Spleen (tissue), 11 donors: Measurements from ENCODE around the gene ARHGAP30. TPM values are rescaled to one million over a fixed set of nuclear protein-coding genes. Genes with fewer than 3 reads are reported as not detected.

Experiments
- DNase-seq: peaks from one replicate; pipeline ENCODE4 v3.0.0-alpha.2; 2020
- H3K27ac ChIP-seq, 8 donors: fragments of 200-600 bp; sonication (generic) in 7 of 8; 1 replicate in 4 of 8; 2 replicates in 4 of 8; pipeline versions ENCODE4 v1.5.0 to v1.8.0; 2016 to 2021; ENCODE audit warnings: inconsistent platforms in 4 of 8, mild to moderate bottlenecking in 4 of 8, moderate library complexity in 1 of 8
- H3K27me3 ChIP-seq, 7 donors: fragments of 200-600 bp; sonication (generic) in 6 of 7; replicated peaks in 1 of 7; 1 replicate in 4 of 7; 2 replicates in 3 of 7; pipeline versions ENCODE4 v1.5.0 to v1.8.0; 2016 to 2021; ENCODE audit warnings: inconsistent platforms in 3 of 7, mild to moderate bottlenecking in 1 of 7
- H3K36me3 ChIP-seq, 6 donors: fragments of 200-600 bp; sonication (generic) in 5 of 6; 1 replicate in 4 of 6; 2 replicates in 2 of 6; pipeline versions ENCODE4 v1.5.0 to v1.8.0; 2016 to 2021; ENCODE audit warnings: inconsistent platforms in 2 of 6
- H3K4me1 ChIP-seq, 6 donors: fragments of 200-600 bp; sonication (generic) in 5 of 6; 1 replicate in 3 of 6; 2 replicates in 3 of 6; pipeline versions ENCODE4 v1.5.0 to v1.8.0; 2016 to 2021; ENCODE audit warnings: inconsistent platforms in 3 of 6
- H3K4me3 ChIP-seq, 8 donors: fragments of 200-600 bp; sonication (generic) in 7 of 8; 1 replicate in 4 of 8; 2 replicates in 4 of 8; pipeline versions ENCODE4 v1.5.0 to v1.8.0; 2016 to 2021; ENCODE audit warnings: inconsistent platforms in 4 of 8, mild to moderate bottlenecking in 4 of 8, moderate library complexity in 2 of 8
- H3K9me3 ChIP-seq, 8 donors: fragments of 200-600 bp; sonication (generic) in 7 of 8; 1 replicate in 4 of 8; 2 replicates in 4 of 8; pipeline versions ENCODE4 v1.5.0 to v1.8.0; 2016 to 2021; ENCODE audit warnings: inconsistent platforms in 4 of 8
- CTCF ChIP-seq, 11 experiments: fragments of 200-600 bp in 7 of 11; fragments of 450-650 bp in 4 of 11; sonication (generic) in 4 of 11; IDR thresholded peaks in 8 of 11; conservative IDR thresholded peaks in 3 of 11; 1 replicate in 7 of 11; 2 replicates in 4 of 11; pipeline versions ENCODE4 v1.4.0 to v1.8.0; 2016 to 2021; ENCODE audit warnings: antibody characterized with exemption in 11 of 11, inconsistent platforms in 4 of 11, mild to moderate bottlenecking in 1 of 11
- POLR2A ChIP-seq, 3 donors: fragments of 450-650 bp; IDR thresholded peaks; one replicate each; pipeline ENCODE4 v1.5.1; 2017; ENCODE audit warnings: antibody characterized with exemption in 3 of 3, mild to moderate bottlenecking in 1 of 3
- POLR2AphosphoS5 ChIP-seq, 3 donors: sonication (generic); formaldehyde crosslinking; IDR thresholded peaks; one replicate each; pipeline ENCODE4 v1.5.1; 2017; ENCODE audit warnings: antibody characterized with exemption in 3 of 3
- WGBS, 5 donors: extraction: QIAGEN DNeasy Blood & Tissue Kit in 3 of 5; methylation state at CpG; one replicate each; pipeline versions ENCODE4 v1.1.5 to v1.1.7; 2013 to 2018; 5-methylcytosine and 5-hydroxymethylcytosine counted together
- intact Hi-C: fragments of 100-400 bp; cut with DNase I; formaldehyde crosslinking; loops from one replicate; pipeline ENCODE4 v1.15.0; 2023; ENCODE audit warnings: low total_unique reads
- polyA plus RNA-seq, 3 donors: library from polyadenylated mRNA; stranded (reverse); fragments of 200-250 nt; gene quantifications; one replicate each; pipeline ENCODE4 v1.2.1, GENCODE V29; 2013
- total RNA-seq, 7 donors: library from RNA; depleted of rRNA in 3 of 7; stranded (reverse); fragments of >200 nt in 3 of 7; fragmentation: NEBNext Ultra II Directional in 4 of 7; extraction: Animal tissue kit (Norgen Biotek cat#: 25700) in 4 of 7; gene quantifications; one replicate each; pipeline versions ENCODE4 v1.1.0 to v1.2.1, GENCODE V29; 2016 to 2021
- donor health status: healthy with polysubstance abuse.
- donor health status: DM: no; HTN: no; CAD: no; lungs with moderate emphysema.
- donor health status: DM: no; HTN: no; CAD: no.
- donor health status: Bipolar disorder and iron deficiency.
- donor health status: healthy.
- donor health status: DM: no; HTN: no; CAD: no.
- donor health status: DM: yes; HTN: yes; CAD: no.

ARHGAP30 gene
- total and polyA plus RNA-seq, 10 donors: 28.8 to 145 (median 120) TPM

GRCh38 chr1:161098210-161099068 is 28.7 kb upstream of the ARHGAP30 start, which contains the start of gene KLHDC9:
Gene KLHDC9 (plus strand): TSS chr1:161098361. CDS start chr1:161098536, 175 bp downstream.
- 9 to 23% (median 11%) methylated on average over 29 to 71 of the region's 71 CpGs for WGBS, 5 donors
- peak; percentile 94 for DNase-seq
- no peak for TF ChIP-seq POLR2A (IDR thresholded peaks at IDR 0.05)
- TF ChIP-seq CTCF (IDR thresholded peaks at IDR 0.05 in 8 of 11, conservative IDR thresholded peaks at IDR 0.05 in 3 of 11): peak in 3 of 11 experiments; percentile 14 to 47 (median 25)
- TF ChIP-seq POLR2AphosphoS5 (IDR thresholded peaks at IDR 0.05): peak; percentile 32 to 76 (median 75)
- peak within 1 kb of the TSS; percentile 44 to 80 (median 58) for H3K4me3 ChIP-seq
- intact Hi-C loops: loop anchor here (5.0 to 10.0 kb wide), 2 partner anchors 54 to 101 kb away; partner anchors contain the start of gene USF1
- H3K27ac ChIP-seq: peak within 1 kb of the TSS; percentile 36 to 76 (median 65)
- H3K4me1 ChIP-seq: peaks cover 15 to 37% (median 32%) of the 10 kb centered on the region in 6 donors
- H3K9me3 ChIP-seq: no peaks in the 10 kb centered on the region
- H3K27me3 ChIP-seq: no peaks in the 10 kb centered on the region
- peaks cover 0 to 40% (median 26%) of the 10 kb centered on the region in 6 donors for H3K36me3 ChIP-seq

- WGBS, 5 donors: 10 to 36% (median 21%) methylated on average over 1 of the region's 1 CpG
- Histone ChIP-seq H3K36me3 (peaks cover 0 to 24% (median 16%) of the 10 kb centered on the region in 6 donors), H3K9me3 (no peaks in the 10 kb centered on the region), H3K4me3 (no peak overlapping the region), H3K4me1 (peaks cover 15 to 37% (median 32%) of the 10 kb centered on the region in 6 donors), H3K27me3 (no peaks in the 10 kb centered on the region), H3K27ac (peak overlapping the region in 3 of 8 donors; percentile 70 to 76 (median 71))
- no peak for DNase-seq
- intact Hi-C loops: loop anchor here (5.0 to 10.0 kb wide), 2 partner anchors 52 to 99 kb away; partner anchors contain the start of gene USF1
- TF ChIP-seq POLR2AphosphoS5 (IDR thresholded peaks at IDR 0.05) (no peak), CTCF (IDR thresholded peaks at IDR 0.05 in 8 of 11, conservative IDR thresholded peaks at IDR 0.05 in 3 of 11) (no peak), POLR2A (IDR thresholded peaks at IDR 0.05) (no peak)
Observed at GRCh38 chr1:161096530-161096929, 26.8 kb upstream of the ARHGAP30 start.

GRCh38 chr1:161096015-161096414 is 26.3 kb upstream of the ARHGAP30 start:
- DNase-seq: no peak
- H3K9me3 ChIP-seq: no peaks in the 10 kb centered on the region
- peaks cover 0 to 19% (median 11%) of the 10 kb centered on the region in 6 donors for H3K36me3 ChIP-seq
- H3K27me3 ChIP-seq: no peaks in the 10 kb centered on the region
- 62 to 89% (median 77%) methylated on average over 2 of the region's 2 CpGs for WGBS, 5 donors
- no peak for TF ChIP-seq CTCF (IDR thresholded peaks at IDR 0.05 in 8 of 11, conservative IDR thresholded peaks at IDR 0.05 in 3 of 11)
- no peak for TF ChIP-seq POLR2A (IDR thresholded peaks at IDR 0.05)
- TF ChIP-seq POLR2AphosphoS5 (IDR thresholded peaks at IDR 0.05): no peak
- H3K4me3 ChIP-seq: no peak overlapping the region
- intact Hi-C loops: loop anchor here (5.0 to 10.0 kb wide), 2 partner anchors 51 to 99 kb away; partner anchors contain the start of gene USF1
- peak overlapping the region in 1 of 8 donors; percentile 76 for H3K27ac ChIP-seq
- H3K4me1 ChIP-seq: peaks cover 15 to 37% (median 32%) of the 10 kb centered on the region in 6 donors

- Histone ChIP-seq H3K27ac (no peak overlapping the region), H3K36me3 (peaks cover 0 to 11% (median 3%) of the 10 kb centered on the region in 6 donors), H3K4me1 (peaks cover 15 to 37% (median 32%) of the 10 kb centered on the region in 6 donors), H3K9me3 (no peaks in the 10 kb centered on the region), H3K27me3 (no peaks in the 10 kb centered on the region), H3K4me3 (no peak overlapping the region)
- intact Hi-C loops: loop anchor here (5.0 to 10.0 kb wide), 2 partner anchors 50 to 98 kb away; partner anchors contain the start of gene USF1
- TF ChIP-seq CTCF (IDR thresholded peaks at IDR 0.05 in 8 of 11, conservative IDR thresholded peaks at IDR 0.05 in 3 of 11): no peak
- TF ChIP-seq POLR2A (IDR thresholded peaks at IDR 0.05): no peak
- no peak for TF ChIP-seq POLR2AphosphoS5 (IDR thresholded peaks at IDR 0.05)
- 87 to 93% (median 90%) methylated on average over 6 of the region's 6 CpGs for WGBS, 5 donors
- DNase-seq: no peak
Observed at GRCh38 chr1:161095230-161095629, 25.5 kb upstream of the ARHGAP30 start.
